Cortex of kidney (tissue), 1 donor: ENCODE data around the gene COL20A1.

ENCODE experiments used
- DNase-seq: peaks from one replicate; lab custom pipeline; 2025; lab: John Stamatoyannopoulos, UW

COL20A1 gene

DNA sequence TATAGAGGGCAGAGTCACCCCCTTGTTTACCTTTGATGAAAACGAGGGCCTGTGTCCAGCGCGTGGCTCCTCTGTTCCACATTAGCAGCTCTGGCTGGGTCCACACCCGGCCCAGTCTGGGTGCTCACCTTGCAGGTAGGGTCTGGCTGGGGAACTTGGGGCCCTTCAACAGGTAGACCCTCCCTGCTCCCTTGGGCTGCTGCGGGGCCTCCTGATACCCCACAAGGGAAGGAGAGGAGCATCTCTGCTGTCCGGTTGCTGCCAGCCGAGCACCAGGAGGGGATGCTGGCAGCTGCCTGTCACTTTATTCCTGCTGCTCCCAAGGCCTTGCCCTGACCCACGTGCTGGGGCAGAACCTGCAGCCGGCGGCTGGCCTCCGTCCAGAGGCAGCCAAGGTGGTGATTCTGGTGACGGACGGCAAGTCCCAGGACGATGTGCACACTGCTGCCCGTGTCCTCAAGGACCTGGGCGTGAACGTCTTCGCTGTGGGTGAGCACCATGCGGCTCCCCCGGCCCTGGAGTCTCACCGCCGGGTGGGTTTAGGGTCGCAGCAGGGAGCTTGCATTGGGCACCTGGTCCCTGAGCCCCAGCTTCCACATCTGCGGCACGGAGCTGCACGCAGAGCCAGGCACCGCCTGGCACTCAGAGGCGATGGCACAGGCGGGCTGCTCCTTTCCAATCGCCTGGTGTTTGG lies 15.4 kb downstream of the COL20A1 start:
- DNase-seq, result no peak

DNA sequence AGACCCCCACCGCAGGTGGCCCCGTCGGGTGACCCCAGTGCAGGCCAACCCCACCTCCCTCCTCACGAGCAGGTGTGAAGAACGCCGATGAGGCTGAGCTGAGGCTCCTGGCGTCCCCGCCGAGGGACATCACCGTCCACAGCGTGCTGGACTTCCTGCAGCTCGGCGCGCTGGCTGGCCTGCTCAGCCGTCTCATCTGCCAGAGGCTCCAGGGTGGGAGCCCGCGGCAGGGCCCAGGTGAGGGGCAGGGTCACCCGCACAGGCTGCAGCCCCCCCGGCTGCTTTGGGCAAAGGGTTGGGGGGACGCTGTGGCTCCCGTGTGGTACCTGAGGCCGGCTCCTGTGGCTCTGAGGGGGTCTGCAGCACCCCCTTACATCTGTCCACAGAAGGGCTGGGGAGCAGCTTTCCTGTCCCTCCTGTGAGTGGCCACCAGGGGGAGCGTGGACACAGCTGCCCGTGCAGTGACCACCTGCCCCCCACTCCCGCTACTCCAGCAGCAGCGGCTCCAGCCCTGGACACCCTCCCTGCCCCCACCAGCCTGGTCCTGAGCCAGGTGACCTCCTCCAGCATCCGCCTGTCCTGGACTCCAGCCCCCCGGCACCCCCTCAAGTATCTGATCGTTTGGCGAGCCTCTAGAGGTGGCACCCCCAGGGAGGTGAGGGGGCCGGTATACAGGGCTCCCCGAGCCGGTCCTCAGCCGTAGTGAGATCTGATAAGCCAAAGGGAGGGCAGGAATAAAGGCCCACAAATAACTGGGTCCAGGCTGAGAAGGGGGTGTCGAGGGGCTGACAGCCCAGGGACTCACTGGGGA lies 16.5 kb downstream of the COL20A1 start:
- no peak for DNase-seq

DNA sequence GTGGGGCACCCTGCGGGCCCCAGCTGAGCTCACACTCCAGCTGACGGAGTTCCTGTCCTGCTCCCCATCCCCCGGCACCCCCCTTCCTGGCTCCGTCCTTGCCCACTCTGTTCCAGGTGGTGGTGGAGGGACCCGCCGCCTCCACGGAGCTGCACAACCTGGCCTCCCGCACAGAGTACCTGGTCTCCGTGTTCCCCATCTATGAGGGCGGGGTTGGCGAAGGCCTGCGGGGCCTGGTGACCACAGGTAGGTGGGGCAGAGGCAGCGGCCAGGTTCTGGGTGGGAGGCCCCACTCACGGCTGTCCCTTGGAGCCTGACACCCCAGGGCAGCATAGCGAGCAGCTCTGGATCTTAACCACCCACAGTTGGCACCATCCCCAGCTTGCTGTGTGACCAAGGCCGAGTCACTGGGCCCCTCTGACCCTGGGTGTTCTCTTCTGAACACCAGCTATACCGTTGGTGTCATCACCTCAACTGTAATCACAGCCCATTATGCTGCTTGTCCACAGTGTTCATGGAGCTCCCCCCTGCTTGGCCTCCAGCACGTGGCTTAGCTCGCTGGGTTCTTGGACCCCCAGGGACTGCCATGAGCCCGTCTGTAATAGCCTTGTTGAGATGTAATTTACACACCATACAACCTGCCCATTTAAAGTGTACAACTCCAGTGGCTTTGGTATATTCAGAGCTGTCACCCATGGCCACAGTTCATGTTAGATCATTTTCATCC lies 17.4 kb downstream of the COL20A1 start:
- no peak for DNase-seq

DNA sequence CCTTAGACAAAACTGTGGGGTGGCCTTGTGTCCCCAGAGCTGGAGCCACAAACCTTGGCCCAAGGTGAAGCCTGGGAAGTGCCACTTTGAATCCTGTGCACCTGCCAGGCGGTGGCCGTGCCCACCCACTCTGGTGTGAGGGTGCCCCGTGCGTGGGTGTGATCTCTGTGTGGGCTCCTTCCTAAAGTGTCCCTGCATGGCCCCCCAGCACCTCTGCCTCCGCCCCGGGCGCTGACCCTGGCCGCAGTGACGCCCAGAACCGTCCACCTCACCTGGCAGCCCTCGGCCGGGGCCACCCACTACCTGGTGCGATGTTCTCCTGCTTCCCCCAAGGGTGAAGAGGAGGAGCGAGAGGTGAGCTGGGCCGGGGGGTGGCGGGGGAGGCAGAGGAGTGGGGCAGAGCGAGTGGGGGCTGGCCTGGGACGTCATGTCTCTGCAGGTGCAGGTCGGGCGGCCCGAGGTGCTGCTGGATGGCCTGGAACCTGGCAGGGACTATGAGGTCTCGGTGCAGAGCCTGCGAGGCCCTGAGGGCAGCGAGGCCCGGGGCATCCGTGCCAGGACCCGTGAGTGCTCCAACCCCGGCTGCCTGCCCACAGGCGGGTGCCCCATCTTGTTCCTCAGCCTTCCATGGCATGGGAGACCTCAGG lies 18.3 kb downstream of the COL20A1 start:
- DNase-seq, result no peak

DNA sequence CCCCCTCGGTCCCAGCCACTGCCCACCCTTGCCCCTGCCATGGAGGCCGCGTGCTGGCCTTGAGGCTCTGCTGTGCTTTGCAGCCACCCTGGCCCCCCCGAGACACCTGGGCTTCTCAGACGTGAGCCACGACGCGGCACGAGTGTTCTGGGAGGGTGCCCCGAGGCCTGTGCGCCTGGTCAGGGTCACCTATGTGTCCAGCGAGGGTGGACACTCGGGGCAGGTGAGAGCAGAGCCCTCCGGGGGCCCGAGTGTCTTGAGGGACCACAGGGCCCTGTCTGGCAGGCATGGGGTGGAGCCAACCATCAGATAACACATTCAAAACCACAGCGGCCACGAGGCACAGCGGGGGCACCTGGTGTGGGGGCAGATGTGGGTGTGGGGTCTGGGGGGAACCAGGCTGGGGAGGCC lies 18.9 kb downstream of the COL20A1 start:
- DNase-seq, result no peak

DNA sequence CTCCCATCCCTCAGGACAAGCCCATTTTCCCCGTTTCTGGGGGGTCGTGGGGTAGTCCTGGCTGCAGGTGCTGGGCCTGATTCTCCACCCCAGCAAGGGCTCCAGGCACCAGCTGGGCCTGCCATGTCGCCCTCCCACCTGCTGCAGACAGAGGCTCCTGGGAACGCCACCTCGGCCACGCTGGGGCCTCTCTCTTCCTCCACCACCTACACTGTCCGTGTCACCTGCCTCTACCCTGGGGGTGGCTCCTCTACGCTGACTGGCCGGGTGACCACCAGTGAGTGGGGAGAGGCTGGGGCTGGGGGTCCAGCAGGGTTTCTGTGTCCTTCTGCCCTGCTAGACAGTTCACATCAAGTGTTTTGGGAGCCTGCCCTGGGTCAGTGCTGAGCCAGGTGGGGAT lies 19.3 kb downstream of the COL20A1 start:
- no peak for DNase-seq

DNA sequence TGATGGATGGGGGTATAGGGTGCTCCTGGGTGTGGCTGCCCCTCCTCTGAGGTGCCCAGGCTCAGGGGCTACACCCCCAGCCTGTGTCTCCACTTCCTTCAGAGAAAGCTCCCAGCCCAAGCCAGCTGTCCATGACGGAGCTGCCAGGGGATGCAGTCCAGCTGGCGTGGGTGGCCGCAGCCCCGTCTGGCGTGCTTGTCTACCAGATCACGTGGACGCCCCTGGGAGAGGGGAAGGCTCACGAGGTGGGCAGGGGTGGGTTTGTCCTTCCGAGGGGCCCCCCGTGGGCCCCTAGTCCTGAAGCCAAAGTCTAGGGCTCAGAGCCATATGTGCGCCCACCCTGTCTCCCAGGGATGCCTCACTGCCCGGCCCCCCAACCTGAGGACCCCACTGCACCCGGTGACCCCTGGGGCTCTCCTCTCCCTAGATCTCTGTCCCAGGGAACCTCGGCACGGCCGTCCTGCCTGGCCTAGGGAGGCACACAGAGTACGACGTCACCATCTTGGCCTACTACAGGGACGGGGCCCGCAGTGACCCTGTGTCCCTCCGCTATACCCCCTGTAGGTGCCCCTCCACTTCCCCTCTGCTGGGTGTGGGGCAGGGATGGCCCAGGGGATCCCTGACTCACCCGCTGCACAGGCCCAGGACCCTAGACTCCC lies 19.8 kb downstream of the COL20A1 start:
- no peak for DNase-seq

DNA sequence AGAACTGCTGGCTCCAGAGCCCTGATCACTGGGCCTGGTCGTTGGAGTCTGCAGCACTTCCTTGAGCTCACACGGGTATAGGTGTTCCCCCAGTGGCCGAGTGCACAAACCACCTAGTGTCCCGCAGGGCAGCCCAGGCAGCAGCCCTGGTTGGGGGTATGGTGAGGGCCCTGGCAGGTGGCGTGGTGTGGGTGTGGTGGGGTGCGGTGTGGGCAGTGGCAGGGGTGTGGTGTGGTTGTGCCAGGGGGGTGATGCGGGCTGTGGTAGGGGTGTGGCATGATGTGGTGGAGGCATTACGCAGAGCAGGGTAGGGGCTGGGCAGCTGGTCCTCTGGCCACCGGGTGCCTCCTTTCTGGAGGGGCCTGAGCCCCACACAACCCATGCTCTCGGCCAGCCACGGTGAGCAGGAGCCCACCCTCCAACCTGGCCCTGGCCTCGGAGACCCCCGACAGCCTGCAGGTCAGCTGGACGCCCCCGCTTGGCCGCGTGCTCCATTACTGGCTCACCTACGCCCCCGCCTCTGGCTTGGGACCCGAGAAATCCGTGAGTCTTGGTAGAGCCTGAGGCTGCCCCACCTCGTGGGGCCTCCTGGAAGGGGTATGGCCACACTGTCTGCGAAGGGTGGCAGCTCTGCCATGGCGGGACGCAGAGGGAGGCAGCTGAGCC lies 20.5 kb downstream of the COL20A1 start:
- no peak for DNase-seq

DNA sequence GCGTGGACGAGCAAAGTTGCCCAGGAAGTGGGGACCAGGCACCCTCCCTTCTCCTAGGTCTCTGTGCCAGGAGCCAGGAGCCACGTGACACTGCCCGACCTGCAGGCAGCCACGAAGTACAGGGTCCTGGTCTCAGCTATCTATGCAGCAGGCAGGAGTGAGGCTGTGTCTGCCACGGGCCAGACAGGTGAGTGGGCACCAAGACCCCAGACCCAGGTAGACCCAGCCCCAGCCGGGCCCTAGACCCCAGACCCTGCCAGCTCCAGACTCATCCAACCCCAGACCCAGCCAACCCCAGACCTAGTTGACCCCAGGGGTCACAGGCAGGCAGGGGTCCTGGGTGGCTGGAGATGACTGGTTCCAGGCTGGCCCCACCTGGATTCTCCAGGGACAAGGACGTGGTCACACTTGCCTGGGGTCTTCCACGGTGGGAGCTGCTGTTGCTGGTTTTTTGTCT lies 21.1 kb downstream of the COL20A1 start:
- DNase-seq, result no peak

DNA sequence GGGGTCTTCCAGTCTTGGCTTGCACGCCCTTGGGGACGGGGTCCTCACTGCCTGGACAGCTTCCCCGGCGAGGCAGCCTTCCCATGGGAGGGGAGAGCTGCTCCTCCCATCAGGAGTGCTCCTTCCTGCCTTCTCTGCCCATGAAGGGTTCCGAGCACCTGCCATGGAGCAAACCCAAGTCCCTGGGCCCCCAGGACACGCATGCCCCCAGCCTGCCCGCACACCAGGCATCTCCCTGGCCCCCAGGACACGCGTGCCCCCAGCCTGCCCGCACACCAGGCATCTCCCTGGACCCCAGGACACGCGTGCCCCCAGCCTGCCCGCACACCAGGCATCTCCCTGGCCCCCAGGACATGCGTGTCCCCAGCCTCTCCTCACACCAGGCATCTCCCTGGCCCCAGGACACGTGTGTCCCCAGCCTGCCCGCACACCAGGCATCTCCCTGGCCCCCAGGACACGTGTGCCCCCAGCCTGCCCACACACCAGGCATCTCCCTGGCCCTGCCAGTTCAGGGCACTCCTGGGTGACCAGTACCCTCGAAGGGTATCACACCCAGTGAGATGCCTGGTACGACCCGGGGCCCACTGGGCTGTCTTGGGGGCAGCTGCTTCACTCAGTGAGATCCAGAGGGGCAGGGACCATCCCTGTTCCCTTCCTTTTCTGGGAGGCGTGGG lies 21.7 kb downstream of the COL20A1 start:
- DNase-seq, result no peak

DNA sequence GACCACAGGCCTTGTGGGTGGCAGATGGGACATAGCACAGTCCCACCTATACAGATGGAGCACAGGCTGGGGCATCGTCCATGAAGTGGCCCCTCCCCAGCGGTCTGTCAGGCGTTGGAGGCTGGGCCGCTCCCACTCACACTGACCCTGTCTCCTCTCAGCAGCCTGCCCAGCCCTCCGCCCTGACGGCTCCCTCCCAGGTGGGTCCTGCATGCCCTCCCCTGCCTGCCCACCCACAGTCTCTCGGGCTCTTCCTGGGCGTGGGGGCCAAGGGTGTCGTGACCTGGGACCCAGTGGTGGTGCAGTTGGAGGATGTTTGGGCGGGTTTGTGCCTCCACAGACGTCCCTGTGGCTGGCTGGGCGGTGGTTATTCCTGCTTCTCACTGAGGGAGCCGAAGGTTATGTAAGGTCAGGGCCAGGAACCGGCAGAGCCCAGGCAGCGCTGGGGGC lies 22.3 kb downstream of the COL20A1 start:
- DNase-seq, result no peak

DNA sequence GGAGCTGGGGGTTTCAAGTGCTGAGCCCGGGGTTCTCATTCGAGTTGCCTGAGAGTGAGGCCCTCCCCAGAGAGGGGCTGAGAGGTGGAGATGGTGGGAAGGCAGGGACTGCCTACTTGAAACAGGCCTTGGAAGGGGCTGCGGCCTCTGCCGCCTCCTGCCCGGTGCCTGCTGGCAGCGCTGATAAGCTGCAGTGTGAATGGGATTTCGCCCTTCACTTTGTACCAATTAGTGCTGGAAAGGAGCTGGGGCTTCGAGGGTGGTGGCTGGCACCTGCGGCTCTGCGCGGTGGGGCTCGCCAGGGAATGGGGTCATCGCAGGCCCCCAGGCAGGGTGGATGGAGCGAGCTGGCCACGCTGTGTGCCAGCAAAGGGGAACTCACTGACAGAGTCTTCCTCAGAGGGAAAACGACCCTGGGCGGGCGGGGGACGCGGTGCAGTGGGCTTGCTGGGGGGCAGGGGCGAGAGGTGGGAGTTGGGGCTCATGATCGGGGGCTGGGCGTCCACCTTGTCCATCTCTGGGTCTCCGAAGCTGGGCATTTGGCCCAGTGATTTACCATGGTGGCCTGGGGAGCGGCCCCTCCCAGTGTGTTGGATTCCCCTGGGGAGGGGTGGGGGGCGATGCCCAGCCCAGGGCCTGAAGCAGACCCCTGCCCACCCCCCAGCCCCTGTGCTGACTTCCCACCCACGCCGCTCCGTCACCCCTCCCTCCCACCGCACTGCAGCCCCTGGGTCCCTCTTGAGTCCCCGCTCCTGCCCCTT lies 22.9 kb downstream of the COL20A1 start:
- no peak for DNase-seq

DNA sequence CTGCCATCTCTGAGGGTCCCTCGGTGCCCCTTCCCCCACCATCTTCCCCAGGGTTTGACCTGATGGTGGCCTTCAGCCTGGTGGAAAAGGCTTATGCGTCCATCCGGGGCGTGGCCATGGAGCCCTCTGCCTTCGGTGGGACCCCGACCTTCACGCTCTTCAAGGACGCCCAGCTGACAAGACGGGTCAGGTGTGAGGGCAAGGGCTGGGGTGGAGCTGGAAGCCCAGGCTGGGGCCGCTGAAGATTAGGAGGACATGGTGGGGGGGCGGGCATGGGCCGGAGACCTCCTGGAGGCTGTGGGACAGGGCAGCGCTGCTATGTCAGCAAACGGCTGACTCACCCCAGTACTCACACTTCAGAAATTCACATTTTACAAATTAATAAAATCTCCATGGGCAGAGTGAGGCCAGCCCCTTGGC lies 23.5 kb downstream of the COL20A1 start:
- DNase-seq, result no peak

DNA sequence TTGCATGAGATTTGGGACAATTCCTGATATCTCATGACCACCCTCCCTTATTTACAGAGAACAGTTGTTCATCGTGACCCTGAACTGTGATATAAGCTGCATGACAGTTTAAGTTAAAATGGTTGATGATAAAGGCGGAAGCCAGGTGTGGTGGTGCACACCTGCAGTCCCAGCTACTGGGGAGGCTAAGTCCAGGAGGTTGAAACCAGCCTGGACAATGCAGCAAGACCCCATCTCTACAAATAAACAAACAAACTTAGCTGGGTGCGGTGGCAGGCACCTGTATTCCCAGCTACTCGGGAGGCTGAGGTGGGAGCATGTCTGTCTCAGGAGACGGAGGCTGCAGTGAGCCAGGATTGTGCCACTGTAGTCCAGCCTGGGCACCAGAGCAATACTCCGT lies 24.1 kb downstream of the COL20A1 start:
- no peak for DNase-seq

DNA sequence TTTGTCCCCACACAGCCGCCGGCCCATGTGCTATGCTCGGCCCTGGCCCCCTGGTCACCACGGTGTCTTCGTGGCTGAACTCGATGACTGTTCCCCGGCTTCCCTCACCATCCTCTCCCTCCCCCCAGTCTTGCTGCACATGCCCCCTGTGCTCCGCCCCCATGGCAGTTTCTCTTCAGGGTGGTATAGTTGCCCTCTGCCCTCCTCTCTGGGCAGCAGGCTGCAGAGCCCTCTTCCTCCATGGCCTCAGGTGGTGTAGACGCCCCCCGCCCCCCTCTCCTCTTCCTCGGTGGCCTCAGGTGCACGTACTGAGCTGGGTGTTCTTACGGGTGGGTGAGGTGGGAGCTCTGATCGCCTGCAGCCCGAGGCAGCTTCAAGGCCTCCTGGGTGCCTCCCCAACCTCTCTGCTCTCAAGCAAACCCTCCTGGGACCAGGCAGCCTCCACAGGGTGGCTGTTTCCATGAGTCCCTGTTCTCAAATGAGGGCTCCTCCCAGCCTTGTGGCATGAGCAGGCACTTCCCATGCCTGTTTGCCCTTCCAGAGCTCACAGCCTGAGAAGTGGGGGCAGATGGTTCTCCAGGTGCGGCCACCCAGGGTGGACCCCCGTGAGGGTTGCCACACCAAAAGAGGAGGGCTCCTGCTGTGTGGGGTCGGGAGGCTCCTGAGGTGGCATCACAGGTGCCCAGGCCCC lies 24.8 kb downstream of the COL20A1 start:
- no peak for DNase-seq

DNA sequence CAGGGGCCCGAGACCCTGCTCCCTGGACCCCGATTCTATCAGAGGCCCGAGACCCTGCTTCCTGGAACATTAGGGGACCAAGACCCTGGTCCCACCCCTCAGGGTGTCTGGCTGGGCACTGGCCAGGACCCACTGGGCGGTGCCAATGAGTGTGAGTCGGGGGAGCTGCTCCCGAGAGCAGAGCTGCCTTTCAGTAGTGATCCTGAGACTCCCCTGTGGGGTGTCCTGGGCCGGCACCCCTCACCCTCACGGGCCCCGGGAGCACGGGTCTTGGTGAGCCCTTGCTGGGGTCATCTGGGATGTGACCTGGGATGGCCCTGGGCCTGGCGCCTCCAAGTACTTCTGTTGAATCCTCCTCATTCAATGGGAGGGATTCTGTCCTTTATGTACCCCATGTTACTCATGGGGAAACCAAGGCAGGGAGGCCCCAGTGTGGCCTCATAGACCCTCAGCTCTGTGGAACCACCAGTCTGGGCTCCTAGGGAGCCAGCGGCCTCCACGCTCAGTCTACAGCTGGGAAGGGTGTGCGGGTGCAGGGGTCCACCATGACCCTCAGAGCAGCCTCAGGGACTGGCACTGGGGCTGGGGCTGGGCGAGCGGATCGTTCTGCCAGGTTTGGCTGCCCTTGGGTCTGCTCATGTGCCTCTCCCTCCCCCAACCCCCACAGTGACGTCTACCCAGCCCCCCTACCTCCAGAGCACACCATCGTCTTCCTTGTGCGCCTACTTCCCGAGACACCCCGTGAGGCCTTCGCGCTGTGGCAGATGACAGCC lies 25.6 kb downstream of the COL20A1 start:
- DNase-seq, result no peak

DNA sequence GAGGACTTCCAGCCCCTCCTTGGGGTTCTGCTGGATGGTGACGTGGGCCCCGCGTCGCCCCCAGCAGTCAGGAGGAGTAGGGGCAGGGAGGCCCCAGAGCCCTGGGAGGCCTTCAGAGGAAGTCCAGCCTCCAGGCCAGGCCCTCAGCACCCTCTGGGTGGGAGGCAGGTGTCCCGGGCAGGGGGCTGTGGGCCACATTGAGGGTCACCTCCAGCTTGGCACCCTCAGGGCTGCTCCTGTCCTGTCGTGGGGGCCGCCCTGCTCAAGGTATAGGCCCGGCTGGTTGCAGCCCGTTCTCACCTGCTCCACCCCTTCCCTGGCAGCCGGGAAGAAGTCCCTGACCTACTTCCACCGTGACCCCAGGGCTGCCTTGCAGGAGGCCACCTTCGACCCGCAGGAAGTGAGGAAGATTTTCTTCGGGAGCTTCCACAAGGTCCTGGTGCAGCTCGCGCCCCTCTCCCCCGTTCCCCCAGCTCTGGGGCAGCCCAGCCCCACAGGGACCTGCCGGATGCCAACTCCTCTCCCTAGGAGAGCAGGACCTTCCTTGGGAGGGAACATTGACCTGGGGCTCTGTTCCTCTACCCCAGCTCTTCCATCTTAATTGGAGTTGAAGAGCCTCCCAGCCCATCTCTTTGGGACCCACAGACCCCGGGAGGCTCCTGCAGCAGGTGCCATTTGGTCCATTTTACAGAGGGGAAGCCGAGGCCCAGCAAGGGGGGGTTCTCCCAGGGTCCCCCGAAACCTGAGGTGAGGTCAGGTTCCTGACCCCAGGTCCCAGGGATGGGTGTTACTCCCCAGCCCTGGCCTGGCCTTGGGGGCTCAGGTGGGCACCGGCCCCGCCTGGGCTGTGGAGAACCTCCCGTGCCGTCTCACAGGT lies 26.4 kb downstream of the COL20A1 start:
- DNase-seq, result no peak
